Ascending aorta (tissue), 2 donors: ENCODE data around the gene G6PC3. TPM values are rescaled to one million over a fixed set of nuclear protein-coding genes. Genes with fewer than 3 reads are reported as not detected.

Experiments
- DNase-seq, 2 donors: peaks; one replicate each; pipeline ENCODE4 v3.0.0-alpha.2; 2019; ENCODE audit warnings: low spot score in 2 of 2
- H3K27ac ChIP-seq, 2 donors: fragments of 200-600 bp; sonication (generic); one replicate each; pipeline ENCODE4 v1.5.1; 2016 to 2017; ENCODE audit warnings: mild to moderate bottlenecking in 1 of 2
- H3K27me3 ChIP-seq: fragments of 200-600 bp; sonication (generic); one replicate; pipeline ENCODE4 v1.5.1; 2017
- H3K36me3 ChIP-seq, 2 donors: fragments of 200-600 bp; sonication (generic); one replicate each; pipeline ENCODE4 v1.5.1; 2016
- H3K4me1 ChIP-seq, 2 donors: fragments of 200-600 bp; sonication (generic); one replicate each; pipeline ENCODE4 v1.5.1; 2016 to 2017; ENCODE audit warnings: mild to moderate bottlenecking in 1 of 2
- H3K4me3 ChIP-seq, 2 donors: fragments of 200-600 bp; sonication (generic); one replicate each; pipeline ENCODE4 v1.5.1; 2016 to 2017; ENCODE audit warnings: mild to moderate bottlenecking in 1 of 2
- H3K9me3 ChIP-seq, 2 donors: fragments of 200-600 bp; sonication (generic); one replicate each; pipeline ENCODE4 v1.5.1; 2016
- intact Hi-C: fragments of 100-400 bp; cut with DNase I; formaldehyde crosslinking; loops from one replicate; pipeline ENCODE4 v1.15.1; 2023
- total RNA-seq: library from RNA; depleted of rRNA; stranded (reverse); fragments of >200 nt; gene quantifications from one replicate; pipeline ENCODE4 v1.1.0, GENCODE V29; 2016
- TF ChIP-seq, protein P1 (sequence below), 3 experiments: fragments of 200-600 bp in 2 of 3; fragments of 450-650 bp in 1 of 3; sonication (generic) in 2 of 3; IDR thresholded peaks; one replicate each; pipeline ENCODE4 v1.5.1; 2016 to 2019; ENCODE audit warnings: antibody characterized with exemption in 3 of 3, mild to moderate bottlenecking in 1 of 3, moderate library complexity in 1 of 3

G6PC3 gene
- total RNA-seq, 1 donor from 2014 or later, result 111 TPM

DNA sequence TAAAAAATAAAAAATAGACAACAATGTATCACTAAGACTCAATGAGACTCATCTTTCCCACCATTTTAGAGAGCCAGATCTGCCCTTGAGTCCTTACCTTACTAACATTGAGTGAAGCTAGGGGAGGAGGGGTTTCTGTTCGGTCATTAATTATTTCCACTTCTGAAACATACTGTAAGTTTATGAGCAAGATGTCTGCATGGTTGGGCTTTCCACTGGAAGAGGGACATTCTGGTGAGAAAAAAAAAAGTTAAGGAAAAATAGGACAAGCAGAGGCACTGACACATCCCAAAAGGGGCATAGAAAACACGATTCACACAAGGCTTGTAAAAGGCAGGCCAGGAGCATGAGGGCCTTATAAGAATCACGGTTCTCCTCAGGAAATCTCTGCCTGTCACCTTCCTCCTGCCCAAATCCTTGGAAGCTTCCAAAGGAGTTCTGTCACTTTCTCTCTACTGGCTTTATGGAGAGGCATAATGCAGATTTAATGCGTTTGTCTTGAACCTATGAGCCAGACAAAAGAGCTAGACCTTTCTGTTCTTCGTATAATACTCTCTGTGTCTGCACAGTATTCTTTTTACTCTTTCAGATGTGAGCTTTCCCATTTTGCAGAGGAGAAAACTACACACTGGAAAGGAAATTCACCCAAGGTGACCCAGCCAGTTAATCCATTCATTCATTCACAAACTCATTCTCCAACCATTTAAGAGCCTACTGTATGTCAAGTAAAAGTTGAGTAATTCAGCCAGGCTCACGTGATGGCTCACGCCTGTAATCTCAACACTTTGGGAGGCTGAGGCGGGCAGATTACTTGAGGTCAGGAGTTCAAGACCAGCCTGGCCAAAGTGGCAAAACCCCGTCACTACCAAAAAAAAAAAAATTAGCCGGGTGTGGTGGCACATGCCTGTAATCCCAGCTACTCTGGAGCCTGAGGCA lies 6.6 kb upstream of the G6PC3 start:
- intact Hi-C loops, result no loop called here
- no peak for DNase-seq
- no peaks in the 10 kb centered on the region for H3K27me3 ChIP-seq
- H3K4me3 ChIP-seq, result no peak overlapping the region
- no peaks in the 10 kb centered on the region for H3K9me3 ChIP-seq
- no peak overlapping the region for H3K27ac ChIP-seq
- peaks cover 0 to 12% of the 10 kb centered on the region in 2 donors for H3K4me1 ChIP-seq
- peaks cover 0 to 30% of the 10 kb centered on the region in 2 donors for H3K36me3 ChIP-seq
- TF ChIP-seq, protein P1, sequence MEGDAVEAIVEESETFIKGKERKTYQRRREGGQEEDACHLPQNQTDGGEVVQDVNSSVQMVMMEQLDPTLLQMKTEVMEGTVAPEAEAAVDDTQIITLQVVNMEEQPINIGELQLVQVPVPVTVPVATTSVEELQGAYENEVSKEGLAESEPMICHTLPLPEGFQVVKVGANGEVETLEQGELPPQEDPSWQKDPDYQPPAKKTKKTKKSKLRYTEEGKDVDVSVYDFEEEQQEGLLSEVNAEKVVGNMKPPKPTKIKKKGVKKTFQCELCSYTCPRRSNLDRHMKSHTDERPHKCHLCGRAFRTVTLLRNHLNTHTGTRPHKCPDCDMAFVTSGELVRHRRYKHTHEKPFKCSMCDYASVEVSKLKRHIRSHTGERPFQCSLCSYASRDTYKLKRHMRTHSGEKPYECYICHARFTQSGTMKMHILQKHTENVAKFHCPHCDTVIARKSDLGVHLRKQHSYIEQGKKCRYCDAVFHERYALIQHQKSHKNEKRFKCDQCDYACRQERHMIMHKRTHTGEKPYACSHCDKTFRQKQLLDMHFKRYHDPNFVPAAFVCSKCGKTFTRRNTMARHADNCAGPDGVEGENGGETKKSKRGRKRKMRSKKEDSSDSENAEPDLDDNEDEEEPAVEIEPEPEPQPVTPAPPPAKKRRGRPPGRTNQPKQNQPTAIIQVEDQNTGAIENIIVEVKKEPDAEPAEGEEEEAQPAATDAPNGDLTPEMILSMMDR (IDR thresholded peaks at IDR 0.05), result no peak

DNA sequence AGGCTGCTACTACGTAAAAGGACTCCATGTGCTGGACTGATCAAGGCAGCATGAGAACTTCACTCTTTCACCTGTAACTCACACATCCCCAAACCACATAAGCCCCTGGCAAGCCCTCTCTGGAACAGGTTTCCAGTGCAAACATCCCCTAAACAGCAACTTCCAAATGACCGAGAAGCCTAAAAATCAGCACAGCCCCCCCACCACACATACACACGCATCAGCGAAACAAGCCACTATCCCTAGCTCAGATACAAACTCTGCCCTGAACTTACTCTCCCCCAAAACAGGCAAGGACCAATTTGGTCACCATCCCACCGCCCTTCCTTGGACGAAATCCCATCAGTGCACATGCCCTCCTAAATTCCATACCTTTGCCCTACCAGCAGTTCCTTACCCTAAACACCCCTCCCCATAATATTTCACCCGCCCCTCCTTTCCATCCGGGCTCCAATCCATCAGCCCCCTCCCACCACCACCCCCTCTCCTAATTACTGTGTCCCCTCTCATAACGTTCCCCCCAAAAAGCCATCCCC lies 4.8 kb upstream of the G6PC3 start:
- DNase-seq, result no peak
- TF ChIP-seq, protein P1 (IDR thresholded peaks at IDR 0.05), result no peak
- Histone ChIP-seq H3K9me3 (no peaks in the 10 kb centered on the region), H3K27me3 (no peaks in the 10 kb centered on the region), H3K4me3 (peak overlapping the region; percentile 59 to 73), H3K4me1 (peaks cover 0 to 22% of the 10 kb centered on the region in 2 donors), H3K27ac (peak overlapping the region; percentile 94 to 95), H3K36me3 (peaks cover 0 to 26% of the 10 kb centered on the region in 2 donors)
- intact Hi-C loops, result loop anchor here (2.0 kb wide), 1 partner anchor 51 kb away; the partner anchor contains the start of gene TMEM101

DNA sequence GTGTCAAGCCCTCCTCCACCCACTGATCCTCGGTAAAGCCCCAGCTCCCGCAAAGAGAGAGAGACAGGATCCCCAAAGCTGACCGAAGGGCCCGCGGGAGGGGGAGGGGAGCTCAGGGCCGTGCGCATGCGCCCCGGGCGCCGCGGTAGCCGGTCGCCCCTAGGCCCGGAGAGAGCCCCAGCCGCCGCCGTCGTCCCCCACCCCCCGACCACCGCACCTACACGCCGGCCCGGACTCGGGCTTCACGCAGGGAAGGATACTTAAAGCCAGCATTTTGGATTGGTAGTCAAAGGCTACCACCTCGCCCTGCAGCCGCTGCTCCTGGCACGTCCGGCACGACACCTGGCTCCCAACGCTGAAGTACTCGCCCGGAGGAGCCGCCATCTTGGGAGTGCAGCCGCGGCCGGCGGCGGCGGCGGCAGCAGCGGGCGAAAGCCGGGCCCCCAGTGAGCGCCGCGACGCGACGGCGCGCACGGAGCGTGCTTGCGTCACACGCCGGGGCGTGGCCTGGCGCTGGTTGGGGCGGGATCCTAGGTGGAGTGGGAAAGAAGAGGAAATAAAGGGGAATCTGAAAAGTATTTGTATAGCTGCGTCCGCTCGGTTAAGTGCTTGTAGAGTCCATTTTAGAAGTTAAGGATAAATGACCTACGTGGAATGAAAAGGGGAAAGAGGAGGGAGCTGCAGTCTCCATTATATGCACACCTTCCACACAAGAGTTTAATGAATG lies 4.2 kb upstream of the G6PC3 start, which contains the start of gene LSM12:
LSM12 (minus strand) TSS at position 468 of the 727 bp plus-strand sequence; CDS start at position 384, 84 bp downstream.
- Histone ChIP-seq H3K4me3 (peak within 1 kb of the TSS; percentile 59 to 73), H3K27me3 (no peaks in the 10 kb centered on the region), H3K36me3 (peaks cover 0 to 21% of the 10 kb centered on the region in 2 donors), H3K4me1 (peaks cover 0 to 26% of the 10 kb centered on the region in 2 donors), H3K9me3 (no peaks in the 10 kb centered on the region), H3K27ac (peak within 1 kb of the TSS; percentile 94 to 95)
- TF ChIP-seq, protein P1 (IDR thresholded peaks at IDR 0.05), result no peak
- intact Hi-C loops, result loop anchor here (2.0 kb wide), 1 partner anchor 52 kb away; the partner anchor contains the start of gene TMEM101
- DNase-seq, result peak; percentile 48 to 94

DNA sequence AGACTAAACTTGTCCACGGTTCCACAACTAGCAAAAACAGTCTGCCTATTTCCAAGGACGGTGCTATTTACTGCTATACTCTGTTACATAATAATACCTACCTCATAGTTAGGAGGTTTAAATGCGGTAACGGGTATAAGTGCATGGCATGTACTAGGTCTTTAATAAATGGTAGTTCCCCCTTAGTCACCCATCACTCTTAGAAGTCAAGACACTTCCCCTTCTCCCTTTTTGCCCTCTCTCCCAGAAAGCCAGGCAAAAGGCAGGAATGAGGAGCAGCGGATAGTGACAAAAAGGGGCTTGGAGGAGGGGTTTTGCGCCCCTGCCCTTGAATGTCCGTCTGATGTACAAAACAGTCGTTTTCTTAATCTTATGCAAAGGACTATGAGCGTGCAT lies 3.0 kb upstream of the G6PC3 start:
- H3K27ac ChIP-seq, result peak overlapping the region; percentile 94 to 95
- no peak for DNase-seq
- H3K36me3 ChIP-seq, result peaks cover 0 to 9% of the 10 kb centered on the region in 2 donors
- intact Hi-C loops, result loop anchor here (2.0 kb wide), 1 partner anchor 53 kb away; the partner anchor contains the start of gene TMEM101
- H3K27me3 ChIP-seq, result no peaks in the 10 kb centered on the region
- no peak overlapping the region for H3K4me3 ChIP-seq
- H3K9me3 ChIP-seq, result no peaks in the 10 kb centered on the region
- peaks cover 5 to 33% of the 10 kb centered on the region in 2 donors for H3K4me1 ChIP-seq
- TF ChIP-seq, protein P1 (IDR thresholded peaks at IDR 0.05), result no peak

DNA sequence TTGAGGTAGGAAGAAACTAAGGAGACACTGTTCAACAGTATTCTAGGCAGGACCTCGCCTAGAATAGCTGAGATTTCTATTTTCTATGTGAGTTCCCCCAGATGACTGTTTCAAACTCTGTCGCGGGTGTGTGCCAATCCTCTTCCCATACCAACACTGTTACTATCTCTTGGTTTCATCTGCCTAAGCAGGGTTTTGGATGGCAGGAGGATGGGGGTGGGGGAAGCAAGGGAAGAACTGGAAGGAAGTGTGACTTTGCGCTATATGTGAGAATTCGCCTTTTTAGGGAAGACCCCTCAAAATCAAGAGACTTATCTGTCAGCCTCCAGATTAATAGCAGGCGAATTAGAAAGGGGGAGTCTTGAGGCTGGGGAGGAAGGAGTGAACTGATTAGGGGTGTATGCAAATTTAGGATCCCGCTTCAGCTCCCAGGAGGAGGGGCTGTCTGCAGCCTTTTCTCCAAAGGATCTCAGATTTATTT lies 521 bp upstream of the G6PC3 start:
- no peak for DNase-seq
- no peaks in the 10 kb centered on the region for H3K9me3 ChIP-seq
- peak overlapping the region; percentile 66 to 68 for H3K4me3 ChIP-seq
- H3K27ac ChIP-seq, result peak overlapping the region; percentile 84 to 89
- TF ChIP-seq, protein P1 (IDR thresholded peaks at IDR 0.05), result no peak
- H3K36me3 ChIP-seq, result peaks cover 0 to 9% of the 10 kb centered on the region in 2 donors
- no peaks in the 10 kb centered on the region for H3K27me3 ChIP-seq
- H3K4me1 ChIP-seq, result peaks cover 5 to 37% of the 10 kb centered on the region in 2 donors
- intact Hi-C loops, result loop anchor here (1.0 to 5.0 kb wide), 6 partner anchors 41 to 257 kb away; partner anchors contain the start of genes HDAC5 and TMUB2
